Muscle of leg (tissue), 11 donors: ENCODE measurements around the gene ALOX5. TPM values are rescaled to one million over a fixed set of nuclear protein-coding genes. Genes with fewer than 3 reads are reported as not detected.
"Not testable (repeated sequence)": the region's sequence is repeated elsewhere in the genome, so short reads cannot be mapped to it uniquely, and the experiment has no call there.

Experiments
- DNase-seq: peaks from one replicate; pipeline ENCODE4 v3.0.0; 2013
- H3K27ac ChIP-seq: one replicate; pipeline ENCODE4 v1.5.1; 2013; ENCODE audit warnings: mild to moderate bottlenecking, low read length, control low read depth
- H3K27me3 ChIP-seq: one replicate; pipeline ENCODE4 v1.6.1; 2013; ENCODE audit warnings: low read length; ENCODE audit not compliant: control insufficient read depth, insufficient read depth
- H3K36me3 ChIP-seq: one replicate; pipeline ENCODE4 v1.6.1; 2013; ENCODE audit warnings: low read length; ENCODE audit not compliant: control insufficient read depth, insufficient read depth
- H3K4me1 ChIP-seq: one replicate; pipeline ENCODE4 v1.6.1; 2013; ENCODE audit warnings: low read length; ENCODE audit not compliant: control insufficient read depth, insufficient read depth
- H3K4me3 ChIP-seq: one replicate; pipeline ENCODE4 v1.5.1; 2013; ENCODE audit warnings: low read length, control low read depth
- H3K9me3 ChIP-seq: replicated peaks from 2 replicates; pipeline ENCODE4 v1.6.1; 2013; ENCODE audit warnings: low read depth, low read length; ENCODE audit not compliant: control insufficient read depth
- WGBS: methylation state at CpG from one replicate; pipeline ENCODE4 v1.1.5; 2013; ENCODE audit warnings: missing lambda C conversion rate; ENCODE audit not compliant: insufficient coverage; 5-methylcytosine and 5-hydroxymethylcytosine counted together
- polyA plus RNA-seq, 8 donors: library from polyadenylated mRNA; unstranded; fragments of 120-200 nt; gene quantifications; one replicate each; pipeline versions ENCODE4 v1.2.1 to v1.2.3, GENCODE V29; 2013; ENCODE audit warnings: inconsistent platforms in 1 of 8, low replicate concordance in 1 of 8; ENCODE audit not compliant: insufficient read length in 8 of 8, insufficient read depth in 1 of 8
- total RNA-seq: library from RNA; stranded (reverse); fragments of 120-200 nt; gene quantifications from one replicate; pipeline ENCODE4 v1.2.4, GENCODE V29; 2013

ALOX5 gene
- total and polyA plus RNA-seq, 9 donors, result 0.58 to 1.9 (median 1.2) TPM

GRCh38 chr10:45403151-45403550 lies 29.1 kb downstream of the ALOX5 start:
- Histone ChIP-seq H3K27ac (no peak overlapping the region), H3K4me1 (no peaks in the 10 kb centered on the region), H3K9me3 (no peaks in the 10 kb centered on the region), H3K4me3 (no peak overlapping the region), H3K36me3 (no peaks in the 10 kb centered on the region), H3K27me3 (peaks cover 11% of the 10 kb centered on the region)
- 100% methylated on average over 1 of the region's 8 CpGs for WGBS
- DNase-seq, result no peak

GRCh38 chr10:45404087-45404769 lies 30.2 kb downstream of the ALOX5 start:
- no peaks in the 10 kb centered on the region for H3K9me3 ChIP-seq
- H3K36me3 ChIP-seq, result no peaks in the 10 kb centered on the region
- DNase-seq, result peak; percentile 76
- no peaks in the 10 kb centered on the region for H3K4me1 ChIP-seq
- H3K27ac ChIP-seq, result no peak overlapping the region
- no peak overlapping the region for H3K4me3 ChIP-seq
- 31% methylated on average over 2 of the region's 10 CpGs for WGBS
- H3K27me3 ChIP-seq, result peaks cover 11% of the 10 kb centered on the region

GRCh38 chr10:45404770-45405120 lies 30.7 kb downstream of the ALOX5 start:
- Histone ChIP-seq H3K4me1 (no peaks in the 10 kb centered on the region), H3K27me3 (peaks cover 14% of the 10 kb centered on the region), H3K9me3 (no peaks in the 10 kb centered on the region), H3K27ac (no peak overlapping the region), H3K4me3 (no peak overlapping the region), H3K36me3 (no peaks in the 10 kb centered on the region)
- whole genome bisulfite sequencing, result 83% methylated on average over 1 of the region's 4 CpGs
- DNase-seq, result no peak

- Histone ChIP-seq H3K4me1 (no peaks in the 10 kb centered on the region), H3K27ac (no peak overlapping the region), H3K9me3 (no peaks in the 10 kb centered on the region), H3K4me3 (no peak overlapping the region), H3K36me3 (no peaks in the 10 kb centered on the region), H3K27me3 (peaks cover 11% of the 10 kb centered on the region)
- WGBS, result 100% methylated on average over 1 of the region's 2 CpGs
- DNase-seq, result no peak
These were observed 33.5 kb downstream of the ALOX5 start for GRCh38 chr10:45407542-45407941.

GRCh38 chr10:45408421-45409319 lies 34.7 kb downstream of the ALOX5 start:
- no peaks in the 10 kb centered on the region for H3K9me3 ChIP-seq
- H3K27me3 ChIP-seq, result peaks cover 11% of the 10 kb centered on the region
- no peak overlapping the region for H3K27ac ChIP-seq
- no peak overlapping the region for H3K4me3 ChIP-seq
- DNase-seq, result peak; percentile 50
- WGBS, result 55% methylated on average over 2 of the region's 5 CpGs
- H3K36me3 ChIP-seq, result no peaks in the 10 kb centered on the region
- H3K4me1 ChIP-seq, result no peaks in the 10 kb centered on the region

GRCh38 chr10:45409347-45409746 lies 35.3 kb downstream of the ALOX5 start:
- not testable (repeated sequence) for H3K27ac ChIP-seq, H3K4me3 ChIP-seq, H3K36me3 ChIP-seq, H3K9me3 ChIP-seq, H3K4me1 ChIP-seq, H3K27me3 ChIP-seq, DNase-seq

GRCh38 chr10:45409782-45410181 lies 35.8 kb downstream of the ALOX5 start:
- no peaks in the 10 kb centered on the region for H3K36me3 ChIP-seq
- H3K4me1 ChIP-seq, result no peaks in the 10 kb centered on the region
- peaks cover 7% of the 10 kb centered on the region for H3K27me3 ChIP-seq
- no peak overlapping the region for H3K4me3 ChIP-seq
- whole genome bisulfite sequencing, result 57% methylated on average over 1 of the region's 1 CpG
- no peaks in the 10 kb centered on the region for H3K9me3 ChIP-seq
- no peak overlapping the region for H3K27ac ChIP-seq
- no peak for DNase-seq

- DNase-seq, result no peak
- no peak overlapping the region for H3K4me3 ChIP-seq
- H3K27ac ChIP-seq, result no peak overlapping the region
- WGBS, result no CpG with 5 or more reads among the region's 2 CpGs
- no peaks in the 10 kb centered on the region for H3K9me3 ChIP-seq
- H3K27me3 ChIP-seq, result peaks cover 7% of the 10 kb centered on the region
- no peaks in the 10 kb centered on the region for H3K4me1 ChIP-seq
- H3K36me3 ChIP-seq, result no peaks in the 10 kb centered on the region
These were observed 36.4 kb downstream of the ALOX5 start for GRCh38 chr10:45410489-45410806.

- no peak for DNase-seq
- no peaks in the 10 kb centered on the region for H3K9me3 ChIP-seq
- H3K4me3 ChIP-seq, result no peak overlapping the region
- no peak overlapping the region for H3K27ac ChIP-seq
- H3K27me3 ChIP-seq, result peaks cover 3% of the 10 kb centered on the region
- 100% methylated on average over 1 of the region's 6 CpGs for WGBS
- no peaks in the 10 kb centered on the region for H3K4me1 ChIP-seq
- no peaks in the 10 kb centered on the region for H3K36me3 ChIP-seq
These were observed 37.0 kb downstream of the ALOX5 start for GRCh38 chr10:45410807-45411606.

- Histone ChIP-seq H3K36me3 (no peaks in the 10 kb centered on the region), H3K4me1 (no peaks in the 10 kb centered on the region), H3K27me3 (peaks cover 3% of the 10 kb centered on the region), H3K4me3 (no peak overlapping the region), H3K27ac (no peak overlapping the region), H3K9me3 (no peaks in the 10 kb centered on the region)
- no peak for DNase-seq
- 84% methylated on average over 4 of the region's 4 CpGs for WGBS
These were observed 37.6 kb downstream of the ALOX5 start for GRCh38 chr10:45411607-45411940.
